Esophagus squamous epithelium (tissue), 4 donors: ENCODE results near the gene MS4A7.

Experiments used
- POLR2A ChIP-seq, 4 donors: fragments of 450-650 bp; IDR thresholded peaks; one replicate each; pipeline ENCODE4 v1.6.1; 2017; ENCODE audit warnings: antibody characterized with exemption in 4 of 4, mild to moderate bottlenecking in 4 of 4, moderate library complexity in 3 of 4
- TF ChIP-seq, protein P1 (sequence below), 6 experiments: fragments of 450-650 bp in 4 of 6; fragments of 200-600 bp in 2 of 6; sonication (generic) in 2 of 6; IDR thresholded peaks; one replicate each; pipeline ENCODE4 v1.5.1; 2016 to 2019; ENCODE audit warnings: antibody characterized with exemption in 6 of 6, mild to moderate bottlenecking in 4 of 6, moderate library complexity in 4 of 6

- no peak for TF ChIP-seq POLR2A (IDR thresholded peaks at IDR 0.05)
- TF ChIP-seq, protein P1, sequence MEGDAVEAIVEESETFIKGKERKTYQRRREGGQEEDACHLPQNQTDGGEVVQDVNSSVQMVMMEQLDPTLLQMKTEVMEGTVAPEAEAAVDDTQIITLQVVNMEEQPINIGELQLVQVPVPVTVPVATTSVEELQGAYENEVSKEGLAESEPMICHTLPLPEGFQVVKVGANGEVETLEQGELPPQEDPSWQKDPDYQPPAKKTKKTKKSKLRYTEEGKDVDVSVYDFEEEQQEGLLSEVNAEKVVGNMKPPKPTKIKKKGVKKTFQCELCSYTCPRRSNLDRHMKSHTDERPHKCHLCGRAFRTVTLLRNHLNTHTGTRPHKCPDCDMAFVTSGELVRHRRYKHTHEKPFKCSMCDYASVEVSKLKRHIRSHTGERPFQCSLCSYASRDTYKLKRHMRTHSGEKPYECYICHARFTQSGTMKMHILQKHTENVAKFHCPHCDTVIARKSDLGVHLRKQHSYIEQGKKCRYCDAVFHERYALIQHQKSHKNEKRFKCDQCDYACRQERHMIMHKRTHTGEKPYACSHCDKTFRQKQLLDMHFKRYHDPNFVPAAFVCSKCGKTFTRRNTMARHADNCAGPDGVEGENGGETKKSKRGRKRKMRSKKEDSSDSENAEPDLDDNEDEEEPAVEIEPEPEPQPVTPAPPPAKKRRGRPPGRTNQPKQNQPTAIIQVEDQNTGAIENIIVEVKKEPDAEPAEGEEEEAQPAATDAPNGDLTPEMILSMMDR (IDR thresholded peaks at IDR 0.05): no peak
Measured at GRCh38 chr11:60336767-60337391, 41.5 kb upstream of the MS4A7 start.
